ENCODE results near the gene ZNF587B. TPM values are rescaled to one million over a fixed set of nuclear protein-coding genes. Genes with fewer than 3 reads are reported as not detected.

ZNF587B gene
- total and polyA plus RNA-seq, 10 of the 15 experiments (the other 5 are each of a cell fraction or from before 2014, with no cell fraction given) = 4.1 to 33.9 (median 15.2) TPM

- TF ChIP-seq ZNF687 (IDR thresholded peaks at IDR 0.05) (peak; percentile 57), ATF2 (IDR thresholded peaks at IDR 0.05; ENCODE audit: low read length) (no peak), CREB1 (IDR thresholded peaks at IDR 0.05; ENCODE audit: low read depth) (peak; percentile 93), CEBPZ (IDR thresholded peaks at IDR 0.05; ENCODE audit: low read depth, low read length) (peak; percentile 60; the same call in 1 of the 2 replicates), HDAC2 (IDR thresholded peaks at IDR 0.05) (no peak), ZNF592 (IDR thresholded peaks at IDR 0.05) (no peak), RFX5 (IDR thresholded peaks at IDR 0.05; ENCODE audit: low read depth, low read length) (no peak), CHD1 (IDR thresholded peaks at IDR 0.05; ENCODE audit: low read depth, low read length) (peak; percentile 89; the same call in 1 of the 2 replicates), POLR2A (IDR thresholded peaks at IDR 0.05; ENCODE audit: low read depth, low read length) (peak; percentile 90), ZNF207 (IDR thresholded peaks at IDR 0.05; ENCODE audit: borderline replicate concordance) (peak; percentile 65; the same call in 1 of the 2 replicates), MEF2A (IDR thresholded peaks at IDR 0.05; ENCODE audit: insufficient read depth, low read depth, low read length) (no peak), SMAD5 (IDR thresholded peaks at IDR 0.05; ENCODE audit: low read depth) (peak; percentile 69; the same call in 1 of the 2 replicates), SIN3A (IDR thresholded peaks at IDR 0.05; ENCODE audit: low read depth, low read length) (peak; percentile 61; the same call in 1 of the 2 replicates), NR2C2 (IDR thresholded peaks at IDR 0.05; ENCODE audit: borderline replicate concordance, control insufficient read depth, insufficient read length, low read depth) (no peak), DPF2 (IDR thresholded peaks at IDR 0.05) (peak; percentile 77; the same call in 1 of the 2 replicates), SIX5 (IDR thresholded peaks at IDR 0.05; ENCODE audit: low read depth, low read length, severe bottlenecking) (peak; percentile 91), BHLHE40 (IDR thresholded peaks at IDR 0.05; ENCODE audit: borderline replicate concordance in 1 of 2, low read depth in 2 of 2, low read length in 1 of 2) (peak; percentile 72 to 85)
Observed at GRCh38 chr19:57814505-57815246, 15.4 kb upstream of the ZNF587B start, which contains the start of gene ZNF552 (continued).

Measured in GM12878 (cell line).